NCI-H69 (cell line): ENCODE data around the gene KREMEN1.
A peak's percentile ranks its signal among the peaks of the same experiment; 100 is the strongest.

ENCODE experiments used
- DNase-seq: peaks from one replicate; lab custom pipeline; 2025; lab: John Stamatoyannopoulos, UW

KREMEN1 gene

DNA sequence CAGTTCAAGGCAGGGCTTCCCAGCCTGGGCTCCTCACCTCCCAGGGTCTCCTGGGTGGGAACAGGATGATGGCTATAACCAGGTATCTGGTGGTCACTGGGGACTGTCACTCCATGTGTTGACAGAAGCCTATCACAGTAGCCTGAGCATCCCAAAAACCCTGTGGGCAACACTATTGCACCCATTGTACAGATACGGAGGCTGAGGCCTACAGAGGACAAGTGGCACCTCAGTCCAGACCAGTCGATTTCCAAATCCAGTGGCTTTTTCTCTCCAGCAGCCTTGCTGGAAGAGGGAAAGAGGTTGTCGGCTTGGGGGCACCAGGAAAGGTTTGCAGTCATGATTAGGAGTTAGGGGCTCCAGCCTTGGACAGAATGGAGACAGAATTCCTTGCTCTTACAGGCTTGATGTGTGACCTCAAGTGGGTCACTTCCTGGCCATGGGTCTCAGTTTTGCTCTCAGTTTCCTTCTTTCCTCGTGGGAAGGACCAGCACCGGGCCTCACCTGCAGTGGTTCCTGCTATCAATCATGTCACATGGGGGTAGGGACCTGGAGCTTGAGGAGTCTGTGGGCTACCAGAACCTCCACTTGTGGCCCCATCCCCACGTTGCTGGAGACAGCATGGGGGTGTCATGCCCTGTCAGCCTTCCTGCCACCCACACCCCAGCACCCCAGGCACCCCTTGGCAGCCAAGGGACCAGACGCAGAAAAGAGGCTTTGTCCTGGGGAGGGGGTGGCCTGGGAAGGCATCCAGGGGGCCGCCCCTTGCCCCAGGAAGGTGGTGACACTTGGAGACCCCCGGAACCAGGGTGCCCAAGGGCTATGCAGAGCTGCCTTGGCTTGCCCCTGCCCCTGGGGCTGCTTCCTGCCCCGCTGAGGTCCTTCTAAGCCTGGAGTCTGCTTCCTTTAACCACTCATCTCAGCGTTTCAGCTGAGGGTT lies 135.0 kb downstream of the KREMEN1 start:
- DNase-seq: no peak

DNA sequence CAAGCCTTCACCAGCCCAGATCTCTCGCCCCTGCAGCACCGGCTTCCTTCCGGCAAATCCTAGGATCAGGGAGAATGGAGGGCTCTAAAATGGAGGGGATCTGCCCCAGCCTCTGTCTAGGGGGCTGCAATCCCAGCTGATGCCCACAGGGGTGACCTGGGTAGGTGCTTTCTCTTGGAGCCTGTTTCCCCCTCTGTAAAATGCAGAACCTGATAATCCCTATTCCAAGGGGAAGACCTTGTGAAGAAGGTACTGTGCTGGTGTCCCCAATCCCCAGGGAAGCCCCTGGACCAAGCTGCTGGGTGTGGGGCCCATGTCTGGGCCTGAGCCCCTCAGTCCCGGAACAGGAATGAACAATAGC lies 135.6 kb downstream of the KREMEN1 start:
- no peak for DNase-seq

DNA sequence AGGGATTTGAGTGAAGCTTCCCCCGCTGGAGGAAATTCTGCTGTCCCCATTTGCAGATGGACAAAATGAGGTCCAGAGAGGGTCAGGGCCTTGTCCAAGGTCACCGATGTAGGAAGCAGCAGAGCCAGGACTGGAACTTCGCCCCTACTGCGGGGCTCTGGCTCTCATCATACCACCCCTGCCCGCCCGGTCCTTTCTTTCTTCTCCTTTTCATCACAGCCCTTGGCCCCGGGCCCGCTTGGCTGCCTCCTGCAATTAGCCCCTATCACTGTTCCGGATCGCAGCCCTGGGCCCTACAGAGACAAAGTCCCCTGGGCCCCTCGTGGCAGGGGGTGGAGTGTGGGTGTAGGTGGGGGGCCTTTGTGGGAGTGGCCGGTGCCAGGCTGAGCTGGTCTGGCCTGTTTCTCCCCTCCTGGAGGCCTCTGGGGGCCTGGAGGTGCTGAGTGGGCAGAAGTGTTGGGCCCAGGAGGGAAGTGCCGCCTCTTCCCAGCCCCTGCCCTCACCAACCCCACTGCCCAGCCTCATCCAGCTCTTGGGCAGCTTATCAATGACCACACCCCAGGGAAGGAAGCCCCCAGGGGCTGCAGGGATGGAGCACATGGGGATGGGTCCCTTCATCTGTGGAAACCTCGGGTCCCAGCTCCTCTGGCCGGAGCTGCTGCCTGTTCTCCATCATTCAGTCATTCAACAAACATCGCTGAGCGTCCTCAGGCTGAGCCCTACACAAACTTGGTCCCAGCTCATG lies 136.2 kb downstream of the KREMEN1 start:
- DNase-seq: peak; percentile 55

DNA sequence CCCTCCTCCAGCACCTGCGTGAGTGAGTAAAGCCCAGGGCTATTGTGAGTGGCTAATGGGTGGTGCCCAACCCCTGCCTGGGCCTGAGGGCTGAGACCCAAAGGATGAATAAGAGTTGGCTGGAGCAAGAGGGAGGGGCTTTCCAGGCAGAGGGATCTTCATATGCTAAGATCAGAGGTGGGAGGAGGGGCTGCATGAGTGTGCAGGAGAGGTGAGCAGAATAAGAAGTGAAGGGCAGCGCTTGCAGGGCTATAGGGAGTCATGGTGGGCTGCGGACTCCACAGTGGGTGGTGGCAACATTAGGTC lies 136.7 kb downstream of the KREMEN1 start:
- DNase-seq: peak; percentile 42

- no peak for DNase-seq
Observed at GRCh38 chr22:29211066-29211465, 138.2 kb downstream of the KREMEN1 start.

GRCh38 chr22:29211466-29211865 lies 138.6 kb downstream of the KREMEN1 start:
- no peak for DNase-seq

DNA sequence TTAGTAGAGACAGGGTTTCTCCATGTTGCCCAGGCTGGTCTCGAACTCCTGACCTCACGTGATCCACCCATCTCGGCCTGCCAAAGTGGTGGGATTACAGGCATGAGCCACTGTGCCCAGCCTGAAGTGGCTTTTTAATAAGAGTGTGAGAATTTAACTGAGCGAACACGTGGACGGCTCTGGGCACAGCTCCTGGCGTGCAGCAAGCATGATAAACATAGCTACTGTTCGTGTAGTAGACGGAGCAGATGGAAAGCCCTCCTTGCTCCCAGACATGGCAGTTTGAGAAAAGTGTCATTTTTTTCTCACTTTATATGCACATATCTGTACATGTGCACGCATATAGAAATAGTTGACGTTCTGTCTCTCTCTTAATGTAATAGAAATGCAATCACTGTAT lies 139.9 kb downstream of the KREMEN1 start:
- no peak for DNase-seq

DNA sequence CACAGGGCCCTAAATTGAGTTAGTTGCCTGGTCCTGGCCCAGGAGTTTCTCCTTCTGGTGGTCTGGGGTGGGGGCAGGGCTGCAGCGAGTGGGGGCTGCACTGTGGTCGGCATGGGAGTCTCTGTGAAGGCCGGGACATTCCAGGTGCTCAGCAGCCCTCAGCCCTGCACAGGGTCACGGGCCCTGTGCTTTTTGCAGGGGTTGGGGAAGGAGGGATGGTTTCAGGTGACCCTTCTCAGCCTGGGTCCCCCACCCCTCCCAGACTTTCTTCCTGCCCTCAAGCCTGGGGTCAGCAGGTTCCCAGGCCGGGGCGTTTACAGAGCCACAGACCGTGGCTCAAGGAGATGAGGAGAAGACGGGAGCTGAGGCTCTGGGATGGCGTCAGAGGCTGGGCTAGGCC lies 140.7 kb downstream of the KREMEN1 start:
- no peak for DNase-seq

DNA sequence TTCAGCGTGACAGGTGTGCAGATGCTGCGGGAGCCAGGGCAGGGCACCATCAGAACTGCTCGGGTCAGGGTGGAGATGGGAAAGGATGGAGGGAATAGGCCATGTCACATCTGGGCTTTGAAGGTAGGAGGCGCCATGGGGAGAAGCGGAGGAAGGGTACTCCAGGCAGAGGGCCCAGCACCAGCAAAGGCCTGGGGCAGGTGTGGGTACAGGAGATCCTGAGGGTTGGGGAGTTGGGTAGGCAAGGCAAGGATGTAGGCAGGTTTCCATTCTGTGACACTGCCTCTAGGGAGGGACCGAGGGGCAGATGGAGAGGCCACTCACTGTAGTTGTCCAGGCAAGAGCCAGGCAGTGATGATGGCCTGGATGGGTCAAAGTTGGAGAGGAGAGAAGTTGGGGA lies 141.4 kb downstream of the KREMEN1 start:
- no peak for DNase-seq

DNA sequence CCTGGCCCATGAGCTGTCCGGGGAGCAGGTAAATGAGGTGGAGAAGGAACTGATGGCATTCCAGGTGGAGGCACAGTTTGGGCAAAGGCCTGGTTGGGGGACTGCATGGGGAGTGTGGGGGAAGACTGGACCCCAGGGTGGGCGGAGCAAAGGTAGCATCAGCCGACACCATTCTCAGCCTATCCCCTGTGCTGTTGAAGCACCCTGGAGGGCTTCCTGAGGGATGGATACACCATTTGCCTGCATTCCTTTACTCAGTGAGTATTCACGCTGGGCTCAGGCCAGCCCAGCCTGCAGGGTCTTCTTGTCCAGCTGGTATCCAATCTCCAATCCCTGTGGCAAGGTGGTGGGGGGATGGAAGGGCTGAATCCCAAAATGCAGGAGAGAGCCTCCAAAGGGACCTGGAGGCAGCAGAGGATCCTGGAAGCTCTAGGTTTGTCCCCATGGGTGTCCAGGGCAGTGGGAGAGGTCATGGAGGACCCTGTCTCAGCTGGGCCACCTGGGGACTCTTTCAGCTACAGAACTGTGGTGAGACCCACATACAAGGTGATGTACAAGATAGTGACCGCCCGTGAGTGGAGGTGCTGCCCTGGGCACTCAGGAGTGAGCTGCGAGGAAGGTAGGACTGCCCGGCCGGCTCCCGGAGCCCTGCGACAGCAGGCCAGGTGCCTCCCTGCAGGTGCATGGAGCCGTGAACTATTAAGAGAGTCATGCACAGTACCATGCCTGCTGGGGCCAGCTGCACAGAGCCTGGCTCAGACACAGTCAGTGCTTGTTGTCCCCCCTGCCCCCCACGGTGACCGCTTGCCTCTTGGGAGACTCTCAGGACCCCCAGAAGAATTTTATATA lies 142.4 kb downstream of the KREMEN1 start:
- no peak for DNase-seq

- DNase-seq: no peak
Observed at GRCh38 chr22:29216011-29216872, 143.4 kb downstream of the KREMEN1 start.

- DNase-seq: no peak
Observed at GRCh38 chr22:29216873-29217666, 144.2 kb downstream of the KREMEN1 start.
